ENCODE results near the gene ARSJ. TPM values are rescaled to one million over a fixed set of nuclear protein-coding genes. Genes with fewer than 3 reads are reported as not detected.
"Not testable (repeated sequence)": the region's sequence is repeated elsewhere in the genome, so short reads cannot be mapped to it uniquely, and the experiment has no call there.

The ARSJ gene
- 22.7 and 34.9 TPM in 2 replicates for total RNA-seq (2014; rRNA removed; shearing (Covaris generic); ENCODE audit: low replicate concordance)

DNA sequence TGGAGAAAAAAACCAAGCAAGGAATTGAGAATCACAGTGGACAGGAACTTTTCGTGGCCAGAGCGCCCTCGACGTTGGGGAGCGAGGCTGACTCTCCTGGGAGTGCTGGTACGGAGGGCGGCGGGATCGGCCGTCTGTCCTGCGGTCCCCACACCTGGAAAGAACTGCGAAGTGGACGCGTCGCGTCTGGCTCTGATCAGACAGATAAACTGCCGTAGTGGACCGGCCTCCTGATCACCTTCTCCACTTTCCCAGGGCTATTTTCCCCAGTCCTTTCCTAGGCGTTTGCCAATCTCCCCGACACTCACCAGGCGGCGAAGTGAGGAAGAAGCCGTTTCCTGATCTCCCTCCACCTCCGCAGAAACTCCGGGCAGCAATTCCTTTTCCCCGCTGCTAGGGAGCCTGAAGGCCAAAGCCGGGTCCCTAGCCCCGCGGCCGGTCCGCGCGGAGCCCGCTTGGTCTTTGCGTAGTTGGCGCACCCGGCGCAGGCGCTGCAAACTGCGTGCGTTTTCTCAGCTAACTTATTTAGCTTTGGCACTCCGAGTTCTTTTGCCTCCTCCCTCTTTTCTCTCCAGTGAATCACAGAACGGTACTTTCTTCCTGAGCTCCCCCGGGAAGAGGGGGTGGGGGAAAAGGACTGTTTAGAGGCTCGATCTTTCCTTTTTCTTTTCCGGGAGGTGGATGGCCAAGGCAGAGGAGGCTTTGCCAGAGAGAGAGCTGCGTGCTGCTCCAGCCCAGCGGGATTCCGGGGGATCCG is at the start of gene ARSJ:
Gene ARSJ, minus strand, starts transcription at position 500 of the 757 bp plus-strand sequence. CDS start 813 bp downstream, outside the sequence.
- peak; percentile 90 for DNase-seq (ENCODE audit: low read depth)
- in situ Hi-C loops (cut with HindIII; ENCODE audit: low pct_unique_long_range_greater_than_20kb, low sequenced_read_pairs), result no loop called here

DNA sequence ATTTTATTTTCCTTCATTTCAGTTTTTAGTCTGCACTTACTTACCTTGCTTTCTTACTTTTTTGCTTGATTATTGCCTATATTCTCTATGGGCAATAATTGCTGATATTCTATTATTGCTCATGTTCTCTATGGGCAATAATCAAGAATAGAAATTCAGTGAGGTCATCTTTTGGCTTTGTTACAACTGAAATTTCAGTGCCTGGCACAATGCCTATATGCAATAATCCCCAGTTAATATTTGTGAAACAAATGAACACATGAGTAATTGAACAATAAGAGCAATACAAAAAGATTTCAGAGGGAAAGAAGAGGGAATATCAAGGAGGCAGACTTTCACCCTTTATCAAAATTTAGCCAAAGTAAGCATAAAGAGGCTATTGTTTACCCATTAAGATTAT is 48.6 kb upstream of the ARSJ start:
- in situ Hi-C loops (cut with HindIII; ENCODE audit: low pct_unique_long_range_greater_than_20kb, low sequenced_read_pairs), result no loop called here
- DNase-seq (ENCODE audit: low read depth), result no peak

- DNase-seq (ENCODE audit: low read depth), result no peak
- in situ Hi-C loops (cut with HindIII; ENCODE audit: low pct_unique_long_range_greater_than_20kb, low sequenced_read_pairs), result no loop called here
Measured at GRCh38 chr4:114027596-114027995, 48.1 kb upstream of the ARSJ start.

DNA sequence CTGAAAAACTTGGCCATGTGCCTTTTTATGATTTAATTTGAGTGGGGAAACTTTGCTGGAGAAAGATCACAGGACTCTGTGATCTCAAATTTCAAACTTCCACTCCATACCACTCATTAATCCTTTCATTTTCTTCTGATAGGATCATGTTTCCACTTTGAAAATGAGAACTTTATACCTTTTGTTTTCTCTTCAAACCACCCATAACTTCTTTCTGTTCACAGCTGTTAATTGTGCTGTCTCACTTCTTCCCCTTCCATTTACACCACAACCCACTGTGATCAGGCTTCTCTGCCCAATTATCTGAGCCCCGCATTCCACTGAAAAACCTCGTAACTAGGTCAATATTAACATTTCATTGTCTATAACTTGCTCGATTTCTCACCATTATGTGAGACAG is 47.0 kb upstream of the ARSJ start:
- in situ Hi-C loops (cut with HindIII; ENCODE audit: low pct_unique_long_range_greater_than_20kb, low sequenced_read_pairs), result no loop called here
- DNase-seq (ENCODE audit: low read depth), result no peak

- DNase-seq (ENCODE audit: low read depth), result no peak
- in situ Hi-C loops (cut with HindIII; ENCODE audit: low pct_unique_long_range_greater_than_20kb, low sequenced_read_pairs), result no loop called here
Measured at GRCh38 chr4:114025176-114025777, 45.8 kb upstream of the ARSJ start.

DNA sequence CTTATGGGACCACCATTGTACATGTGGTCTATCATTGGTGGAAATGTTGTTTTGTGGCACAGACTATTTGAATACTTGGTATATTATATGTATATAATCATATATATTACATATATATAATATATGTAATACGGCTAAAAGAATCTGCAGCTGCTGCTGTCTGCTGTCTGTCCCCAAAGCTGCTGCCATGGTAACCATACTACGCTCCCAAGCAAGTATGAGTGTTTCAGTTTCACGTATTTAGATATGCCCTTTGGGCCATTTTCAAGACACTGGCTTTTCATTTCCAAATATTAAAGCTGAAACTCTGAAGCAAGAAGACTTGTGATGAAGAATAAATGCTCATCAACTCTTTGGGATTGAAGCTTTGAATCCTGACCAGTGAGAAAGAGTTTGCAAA is 42.0 kb upstream of the ARSJ start:
- in situ Hi-C loops (cut with HindIII; ENCODE audit: low pct_unique_long_range_greater_than_20kb, low sequenced_read_pairs), result no loop called here

DNA sequence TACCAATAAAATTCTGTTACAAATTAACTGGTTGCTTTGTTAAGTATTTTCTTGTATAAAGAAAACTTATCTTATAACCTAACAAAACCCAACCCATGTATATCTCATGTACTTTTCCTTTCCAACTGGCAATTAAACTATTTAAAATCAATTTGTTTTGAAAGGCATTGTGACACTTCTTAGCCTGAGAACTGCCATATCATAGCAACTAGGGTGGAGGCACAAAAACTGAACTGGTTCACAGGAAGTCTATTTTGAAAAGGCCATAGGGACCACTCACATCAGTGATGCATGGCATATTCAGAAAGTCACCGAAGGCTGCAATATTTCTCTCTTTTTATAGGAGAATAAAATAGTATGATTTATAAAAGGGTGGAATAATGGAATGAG is 40.5 kb upstream of the ARSJ start:
- in situ Hi-C loops (cut with HindIII; ENCODE audit: low pct_unique_long_range_greater_than_20kb, low sequenced_read_pairs), result no loop called here
- DNase-seq (ENCODE audit: low read depth), result no peak

More for the DNA sequence above, 42.0 kb upstream of the ARSJ start:
- DNase-seq (ENCODE audit: low read depth), result no peak

DNA sequence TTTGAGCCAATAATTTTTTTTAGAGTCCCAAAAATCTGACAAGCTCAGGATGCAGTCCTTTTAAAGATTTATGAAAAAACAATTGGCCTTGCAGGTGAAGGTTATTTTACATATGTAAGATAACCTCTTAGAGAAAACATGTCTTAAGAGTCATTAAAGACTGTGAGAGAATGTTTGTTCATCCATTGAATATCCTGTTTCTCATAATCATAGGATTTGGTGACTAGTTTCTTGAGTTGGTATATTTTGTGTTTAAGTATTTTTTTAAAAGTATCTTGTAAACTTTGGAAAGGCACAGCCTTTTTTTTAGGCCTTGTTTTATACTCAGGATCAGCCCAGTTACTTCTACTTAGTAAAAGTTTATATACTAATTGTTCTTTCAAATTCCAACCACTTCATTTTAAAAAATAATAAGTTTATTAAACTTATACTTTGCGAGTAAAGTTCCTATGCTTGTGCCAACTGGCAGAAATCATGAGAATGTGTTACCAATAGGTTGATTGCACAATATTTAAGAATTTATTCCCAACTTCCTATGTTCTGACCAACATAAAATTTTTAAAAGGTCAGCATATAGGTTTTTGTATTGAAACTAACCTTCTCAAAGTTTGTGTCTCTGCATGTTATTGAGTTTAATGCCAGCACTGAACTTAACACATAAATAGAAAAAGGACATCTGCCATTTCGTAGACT is 40.0 kb upstream of the ARSJ start:
- in situ Hi-C loops (cut with HindIII; ENCODE audit: low pct_unique_long_range_greater_than_20kb, low sequenced_read_pairs), result no loop called here
- DNase-seq (ENCODE audit: low read depth), result no peak

- in situ Hi-C loops (cut with HindIII; ENCODE audit: low pct_unique_long_range_greater_than_20kb, low sequenced_read_pairs), result no loop called here
- DNase-seq (ENCODE audit: low read depth), result no peak
Measured at GRCh38 chr4:114017120-114017917, 37.9 kb upstream of the ARSJ start.

- in situ Hi-C loops (cut with HindIII; ENCODE audit: low pct_unique_long_range_greater_than_20kb, low sequenced_read_pairs), result no loop called here
- peak; percentile 98 for DNase-seq (ENCODE audit: low read depth)
Measured at GRCh38 chr4:114015444-114015899, 36.0 kb upstream of the ARSJ start.

- DNase-seq (ENCODE audit: low read depth); in situ Hi-C loops (cut with HindIII; ENCODE audit: low pct_unique_long_range_greater_than_20kb, low sequenced_read_pairs): not testable (repeated sequence)
Measured at GRCh38 chr4:114013201-114013600, 33.8 kb upstream of the ARSJ start.

- DNase-seq (ENCODE audit: low read depth), result no peak
- in situ Hi-C loops (cut with HindIII; ENCODE audit: low pct_unique_long_range_greater_than_20kb, low sequenced_read_pairs), result no loop called here
Measured at GRCh38 chr4:114012749-114013148, 33.3 kb upstream of the ARSJ start.

DNA sequence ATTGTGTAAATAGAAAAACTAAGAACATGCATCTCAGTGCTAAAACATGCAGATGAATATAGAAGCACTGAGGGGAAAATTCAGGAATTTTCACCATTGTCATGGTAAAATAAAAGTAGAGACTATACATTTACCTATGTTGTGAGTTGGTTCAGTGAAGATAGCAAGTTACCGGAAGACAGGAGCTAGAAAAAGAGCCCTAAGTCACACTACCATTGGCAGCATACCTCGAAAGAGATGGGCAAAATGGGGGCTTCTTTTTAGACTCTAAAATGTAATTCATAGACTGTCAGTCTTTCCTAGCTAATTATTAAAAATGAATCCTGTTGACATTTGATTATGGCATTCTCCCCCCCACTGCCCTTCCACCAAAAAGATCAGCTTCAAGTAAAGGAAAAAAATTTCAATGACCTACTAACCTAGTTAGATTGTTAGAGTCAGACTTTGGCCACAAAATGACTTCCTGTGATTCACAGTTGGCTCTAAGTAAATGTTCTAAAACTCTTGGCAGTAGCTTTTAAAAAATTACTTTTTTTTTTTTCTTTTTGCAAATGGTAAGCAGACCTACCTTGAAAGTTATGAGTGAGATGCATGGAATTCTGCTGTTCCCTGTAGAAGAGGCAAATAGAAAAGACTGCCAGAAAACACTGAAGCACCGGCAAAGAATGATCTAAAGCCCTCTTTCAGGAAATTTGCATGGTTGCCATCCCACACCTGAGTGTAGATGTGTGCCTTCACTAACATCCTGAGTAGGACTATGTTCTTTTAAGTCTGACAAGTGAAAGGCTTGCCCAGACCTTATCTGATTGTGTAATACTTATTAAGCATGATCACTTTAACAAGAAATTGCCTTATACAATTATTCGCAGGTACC is 26.4 kb upstream of the ARSJ start:
- in situ Hi-C loops (cut with HindIII; ENCODE audit: low pct_unique_long_range_greater_than_20kb, low sequenced_read_pairs), result no loop called here
- DNase-seq (ENCODE audit: low read depth), result peak; percentile 21

GRCh38 chr4:114004483-114005226 is 25.2 kb upstream of the ARSJ start:
- DNase-seq (ENCODE audit: low read depth); in situ Hi-C loops (cut with HindIII; ENCODE audit: low pct_unique_long_range_greater_than_20kb, low sequenced_read_pairs): not testable (repeated sequence)

DNA sequence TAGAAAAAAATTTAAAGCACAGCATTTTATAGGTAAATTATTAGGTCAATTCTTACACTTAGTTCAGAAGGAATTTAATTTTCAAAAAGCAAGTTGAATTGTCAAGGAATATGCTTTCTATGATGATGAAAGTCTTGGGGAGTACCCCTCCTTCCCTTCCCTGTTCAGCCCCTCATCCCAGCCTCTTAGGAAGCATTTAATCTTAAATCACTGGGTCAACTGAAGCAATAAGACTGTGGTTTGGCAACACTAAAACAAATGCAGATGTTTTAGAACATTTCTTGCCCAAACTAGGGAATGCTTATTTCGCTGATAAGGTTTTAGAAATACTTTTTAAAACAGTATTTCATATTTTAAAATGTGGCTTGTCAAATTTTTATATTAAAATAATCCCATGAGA is 19.1 kb upstream of the ARSJ start:
- in situ Hi-C loops (cut with HindIII; ENCODE audit: low pct_unique_long_range_greater_than_20kb, low sequenced_read_pairs), result no loop called here
- no peak for DNase-seq (ENCODE audit: low read depth)

GRCh38 chr4:113998079-113998478 is 18.6 kb upstream of the ARSJ start:
- DNase-seq (ENCODE audit: low read depth), result peak; percentile 18
- in situ Hi-C loops (cut with HindIII; ENCODE audit: low pct_unique_long_range_greater_than_20kb, low sequenced_read_pairs), result no loop called here

- DNase-seq (ENCODE audit: low read depth), result no peak
- in situ Hi-C loops (cut with HindIII; ENCODE audit: low pct_unique_long_range_greater_than_20kb, low sequenced_read_pairs), result no loop called here
Measured at GRCh38 chr4:113997206-113997605, 17.8 kb upstream of the ARSJ start.

Data from Caki2 (cell line).